Skeletal muscle tissue (tissue), 4 donors: Measurements from ENCODE around the gene M6PR. TPM values are rescaled to one million over a fixed set of nuclear protein-coding genes. Genes with fewer than 3 reads are reported as not detected.

Source experiments
- H3K27ac ChIP-seq: one replicate; pipeline ENCODE4 v1.7.0; 2013; ENCODE audit warnings: mild to moderate bottlenecking, low read depth, low read length, inconsistent platforms
- H3K27me3 ChIP-seq, 3 donors: one replicate each; pipeline ENCODE4 v1.7.0; 2013; ENCODE audit warnings: low read length in 3 of 3; ENCODE audit not compliant: control insufficient read depth in 3 of 3, insufficient read depth in 3 of 3
- H3K36me3 ChIP-seq, 3 donors: one replicate each; pipeline ENCODE4 v1.7.0; 2013; ENCODE audit warnings: low read length in 3 of 3; ENCODE audit not compliant: control insufficient read depth in 3 of 3, insufficient read depth in 3 of 3
- H3K4me1 ChIP-seq, 3 donors: one replicate each; pipeline ENCODE4 v1.7.0; 2013; ENCODE audit warnings: low read length in 3 of 3, mild to moderate bottlenecking in 3 of 3; ENCODE audit not compliant: control insufficient read depth in 3 of 3, insufficient read depth in 3 of 3
- H3K4me3 ChIP-seq, 3 donors: one replicate each; pipeline ENCODE4 v1.7.0; 2013; ENCODE audit warnings: low read length in 3 of 3
- H3K9ac ChIP-seq, 3 donors: one replicate each; pipeline ENCODE4 v1.7.0; 2013; ENCODE audit warnings: low read length in 3 of 3, mild to moderate bottlenecking in 3 of 3, moderate library complexity in 2 of 3, low read depth in 1 of 3
- H3K9me3 ChIP-seq, 3 donors: one replicate each; pipeline ENCODE4 v1.7.0; 2013; ENCODE audit warnings: low read length in 3 of 3; ENCODE audit not compliant: control insufficient read depth in 3 of 3
- total RNA-seq: library from RNA; depleted of rRNA; stranded (reverse); fragments of >200 nt; gene quantifications from one replicate; pipeline ENCODE4 v1.2.3, GENCODE V29; 2014
- donor health status: Osteomylitis.

M6PR gene
- total RNA-seq, 1 donor from 2014 or later, result 138 TPM

- Histone ChIP-seq H3K36me3 (peaks cover 4 to 5% (median 5%) of the 10 kb centered on the region in 3 donors), H3K4me3 (peak overlapping the region in 1 of 3 donors; percentile 41), H3K9ac (no peak overlapping the region), H3K27me3 (no peaks in the 10 kb centered on the region), H3K4me1 (no peaks in the 10 kb centered on the region), H3K27ac (no peak overlapping the region), H3K9me3 (peaks cover 6 to 7% (median 7%) of the 10 kb centered on the region in 3 donors)
Measured at GRCh38 chr12:8980137-8980536, 30.7 kb upstream of the M6PR start.

- Histone ChIP-seq H3K27ac (no peak overlapping the region), H3K36me3 (peaks cover 0 to 2% (median 0%) of the 10 kb centered on the region in 3 donors), H3K4me3 (no peak overlapping the region), H3K9me3 (peaks cover 0 to 4% (median 2%) of the 10 kb centered on the region in 3 donors), H3K4me1 (no peaks in the 10 kb centered on the region), H3K9ac (no peak overlapping the region), H3K27me3 (no peaks in the 10 kb centered on the region)
Measured at GRCh38 chr12:8970432-8970831, 21.0 kb upstream of the M6PR start.

- no peak overlapping the region for H3K27ac ChIP-seq
- H3K9me3 ChIP-seq, result peaks cover 0 to 4% (median 2%) of the 10 kb centered on the region in 3 donors
- H3K4me3 ChIP-seq, result no peak overlapping the region
- peaks cover 0 to 2% (median 0%) of the 10 kb centered on the region in 3 donors for H3K36me3 ChIP-seq
- H3K9ac ChIP-seq, result no peak overlapping the region
- H3K4me1 ChIP-seq, result no peaks in the 10 kb centered on the region
- no peaks in the 10 kb centered on the region for H3K27me3 ChIP-seq
Measured at GRCh38 chr12:8969861-8970411, 20.5 kb upstream of the M6PR start.

- Histone ChIP-seq H3K36me3 (peaks cover 0 to 2% (median 0%) of the 10 kb centered on the region in 3 donors), H3K27ac (no peak overlapping the region), H3K27me3 (no peaks in the 10 kb centered on the region), H3K4me3 (no peak overlapping the region), H3K9ac (no peak overlapping the region), H3K9me3 (peaks cover 0 to 4% (median 2%) of the 10 kb centered on the region in 3 donors), H3K4me1 (no peaks in the 10 kb centered on the region)
Measured at GRCh38 chr12:8968761-8969160, 19.3 kb upstream of the M6PR start.

- H3K9ac ChIP-seq, result no peak overlapping the region
- no peaks in the 10 kb centered on the region for H3K9me3 ChIP-seq
- no peak overlapping the region for H3K27ac ChIP-seq
- H3K4me3 ChIP-seq, result no peak overlapping the region
- no peaks in the 10 kb centered on the region for H3K4me1 ChIP-seq
- peaks cover 6 to 8% (median 6%) of the 10 kb centered on the region in 3 donors for H3K36me3 ChIP-seq
- no peaks in the 10 kb centered on the region for H3K27me3 ChIP-seq
Measured at GRCh38 chr12:8960176-8960575, 10.7 kb upstream of the M6PR start.

- peaks cover 6 to 10% (median 9%) of the 10 kb centered on the region in 3 donors for H3K36me3 ChIP-seq
- H3K4me3 ChIP-seq, result no peak overlapping the region
- no peak overlapping the region for H3K27ac ChIP-seq
- H3K9ac ChIP-seq, result no peak overlapping the region
- no peaks in the 10 kb centered on the region for H3K9me3 ChIP-seq
- no peaks in the 10 kb centered on the region for H3K27me3 ChIP-seq
- H3K4me1 ChIP-seq, result no peaks in the 10 kb centered on the region
Measured at GRCh38 chr12:8958066-8958465, 8.6 kb upstream of the M6PR start.

GRCh38 chr12:8957561-8957960 is 8.1 kb upstream of the M6PR start:
- no peak overlapping the region for H3K4me3 ChIP-seq
- no peaks in the 10 kb centered on the region for H3K4me1 ChIP-seq
- no peaks in the 10 kb centered on the region for H3K27me3 ChIP-seq
- H3K27ac ChIP-seq, result no peak overlapping the region
- peaks cover 6 to 12% (median 11%) of the 10 kb centered on the region in 3 donors for H3K36me3 ChIP-seq
- H3K9me3 ChIP-seq, result peaks cover 0 to 2% (median 0%) of the 10 kb centered on the region in 3 donors
- H3K9ac ChIP-seq, result no peak overlapping the region

GRCh38 chr12:8956772-8957171 is 7.3 kb upstream of the M6PR start:
- Histone ChIP-seq H3K9ac (no peak overlapping the region), H3K36me3 (peaks cover 6 to 12% (median 11%) of the 10 kb centered on the region in 3 donors), H3K4me1 (no peaks in the 10 kb centered on the region), H3K9me3 (peaks cover 0 to 2% (median 0%) of the 10 kb centered on the region in 3 donors), H3K4me3 (no peak overlapping the region), H3K27ac (no peak overlapping the region), H3K27me3 (no peaks in the 10 kb centered on the region)

- no peak overlapping the region for H3K9ac ChIP-seq
- H3K4me3 ChIP-seq, result no peak overlapping the region
- H3K36me3 ChIP-seq, result peaks cover 6 to 11% (median 10%) of the 10 kb centered on the region in 3 donors
- no peaks in the 10 kb centered on the region for H3K4me1 ChIP-seq
- no peak overlapping the region for H3K27ac ChIP-seq
- H3K9me3 ChIP-seq, result peaks cover 0 to 2% (median 0%) of the 10 kb centered on the region in 3 donors
- no peaks in the 10 kb centered on the region for H3K27me3 ChIP-seq
Measured at GRCh38 chr12:8956073-8956472, 6.6 kb upstream of the M6PR start.

GRCh38 chr12:8953773-8954402 is 4.4 kb upstream of the M6PR start:
- Histone ChIP-seq H3K27ac (no peak overlapping the region), H3K9me3 (peaks cover 0 to 2% (median 0%) of the 10 kb centered on the region in 3 donors), H3K9ac (no peak overlapping the region), H3K4me3 (no peak overlapping the region), H3K36me3 (peaks cover 6 to 11% (median 10%) of the 10 kb centered on the region in 3 donors), H3K4me1 (peaks cover 0 to 2% (median 2%) of the 10 kb centered on the region in 3 donors), H3K27me3 (no peaks in the 10 kb centered on the region)
